ENCODE data around the gene TNS1.

Gene TNS1

DNA sequence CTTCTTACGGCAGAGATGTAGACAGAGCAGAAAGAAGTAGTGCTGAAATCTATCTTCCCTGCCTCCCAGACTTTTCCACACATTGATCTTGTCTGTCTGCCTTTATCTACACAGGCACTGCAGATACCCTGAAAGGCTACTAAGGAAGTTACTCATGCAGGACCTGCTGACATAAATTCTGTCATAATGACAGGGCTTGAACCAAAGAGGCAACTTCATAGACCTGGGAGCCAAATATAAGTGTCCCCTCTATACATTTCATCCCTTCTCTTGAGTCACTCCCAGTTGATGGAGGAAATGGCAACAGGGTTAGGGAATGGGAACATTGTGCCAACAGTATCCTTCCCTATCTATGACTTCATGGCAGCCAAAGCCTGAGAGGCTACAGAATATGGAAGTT, 157.5 kb downstream of the TNS1 start:
- no peaks in the 10 kb centered on the region for H3K27me3 ChIP-seq (ENCODE audit: control insufficient read depth in 5 of 5, insufficient read depth in 4 of 5, low read length in 5 of 5)
- H3K9me3 ChIP-seq (ENCODE audit: control insufficient read depth in 5 of 5, low read length in 5 of 5), result peaks cover 0 to 4% (median 3%) of the 10 kb centered on the region in 5 donors
- peak overlapping the region; percentile 92 for H3K27ac ChIP-seq (ENCODE audit: low read depth, low read length)
- peaks cover 17 to 100% (median 93%) of the 10 kb centered on the region in 5 donors for H3K36me3 ChIP-seq (ENCODE audit: control insufficient read depth in 5 of 5, insufficient read depth in 5 of 5, low read length in 5 of 5)
- no peak overlapping the region for H3K9ac ChIP-seq (ENCODE audit: low read length in 5 of 5)
- no peak overlapping the region for H3K4me3 ChIP-seq (ENCODE audit: low read depth in 1 of 5, low read length in 5 of 5)
- peaks cover 19 to 98% (median 94%) of the 10 kb centered on the region in 5 donors for H3K4me1 ChIP-seq (ENCODE audit: control insufficient read depth in 5 of 5, insufficient read depth in 5 of 5, low read length in 5 of 5)

DNA sequence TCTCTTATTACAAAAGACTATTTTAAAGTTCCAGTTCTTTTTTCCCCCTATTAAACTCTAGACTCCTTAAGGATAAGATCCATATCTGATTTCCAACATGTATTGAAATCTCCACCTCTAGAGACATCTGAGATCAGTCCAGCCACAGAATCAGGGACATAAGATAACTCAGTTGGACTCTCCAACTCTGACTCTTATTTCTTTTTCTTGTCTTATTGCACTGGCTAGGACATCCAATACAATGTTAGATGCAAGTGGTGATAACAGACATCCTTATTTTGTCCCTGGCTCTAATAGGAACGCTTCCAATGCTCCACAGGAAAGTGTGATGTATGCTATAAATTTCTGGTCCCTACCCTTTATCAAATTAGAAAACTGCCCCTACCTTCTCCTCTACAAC, 158.1 kb downstream of the TNS1 start:
- Histone ChIP-seq H3K27me3 (ENCODE audit: control insufficient read depth in 5 of 5, insufficient read depth in 4 of 5, low read length in 5 of 5) (no peaks in the 10 kb centered on the region), H3K4me1 (ENCODE audit: control insufficient read depth in 5 of 5, insufficient read depth in 5 of 5, low read length in 5 of 5) (peaks cover 14 to 98% (median 95%) of the 10 kb centered on the region in 5 donors), H3K27ac (ENCODE audit: low read depth, low read length) (peak overlapping the region; percentile 92), H3K4me3 (ENCODE audit: low read depth in 1 of 5, low read length in 5 of 5) (no peak overlapping the region), H3K9ac (ENCODE audit: low read length in 5 of 5) (no peak overlapping the region), H3K36me3 (ENCODE audit: control insufficient read depth in 5 of 5, insufficient read depth in 5 of 5, low read length in 5 of 5) (peaks cover 17 to 100% (median 93%) of the 10 kb centered on the region in 5 donors), H3K9me3 (ENCODE audit: control insufficient read depth in 5 of 5, low read length in 5 of 5) (peaks cover 0 to 4% (median 3%) of the 10 kb centered on the region in 5 donors)

DNA sequence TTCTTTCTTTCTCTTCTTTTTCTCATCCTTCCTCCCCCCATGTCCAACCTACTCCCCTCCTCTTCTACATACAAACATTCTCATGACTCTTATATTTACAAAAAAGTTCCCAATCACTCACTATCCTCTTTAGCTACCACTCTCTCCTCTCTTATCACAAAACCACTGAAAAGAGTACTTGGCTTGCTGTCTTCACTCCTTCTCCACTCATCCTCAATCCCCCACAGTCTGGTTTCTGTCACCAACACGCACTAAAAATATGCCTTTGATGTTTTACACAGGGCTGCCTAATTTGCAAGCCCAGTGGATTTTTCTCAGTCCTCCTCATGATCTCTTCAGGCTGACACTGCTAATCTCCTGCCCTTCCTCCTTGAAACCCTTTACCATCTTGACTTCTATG, 159.5 kb downstream of the TNS1 start:
- Histone ChIP-seq H3K27ac (ENCODE audit: low read depth, low read length) (peak overlapping the region; percentile 92), H3K4me3 (ENCODE audit: low read depth in 1 of 5, low read length in 5 of 5) (no peak overlapping the region), H3K4me1 (ENCODE audit: control insufficient read depth in 5 of 5, insufficient read depth in 5 of 5, low read length in 5 of 5) (peaks cover 9 to 98% (median 93%) of the 10 kb centered on the region in 5 donors), H3K9ac (ENCODE audit: low read length in 5 of 5) (no peak overlapping the region), H3K27me3 (ENCODE audit: control insufficient read depth in 5 of 5, insufficient read depth in 4 of 5, low read length in 5 of 5) (no peaks in the 10 kb centered on the region), H3K36me3 (ENCODE audit: control insufficient read depth in 5 of 5, insufficient read depth in 5 of 5, low read length in 5 of 5) (peaks cover 17 to 99% (median 92%) of the 10 kb centered on the region in 5 donors), H3K9me3 (ENCODE audit: control insufficient read depth in 5 of 5, low read length in 5 of 5) (peaks cover 0 to 4% (median 3%) of the 10 kb centered on the region in 5 donors)

DNA sequence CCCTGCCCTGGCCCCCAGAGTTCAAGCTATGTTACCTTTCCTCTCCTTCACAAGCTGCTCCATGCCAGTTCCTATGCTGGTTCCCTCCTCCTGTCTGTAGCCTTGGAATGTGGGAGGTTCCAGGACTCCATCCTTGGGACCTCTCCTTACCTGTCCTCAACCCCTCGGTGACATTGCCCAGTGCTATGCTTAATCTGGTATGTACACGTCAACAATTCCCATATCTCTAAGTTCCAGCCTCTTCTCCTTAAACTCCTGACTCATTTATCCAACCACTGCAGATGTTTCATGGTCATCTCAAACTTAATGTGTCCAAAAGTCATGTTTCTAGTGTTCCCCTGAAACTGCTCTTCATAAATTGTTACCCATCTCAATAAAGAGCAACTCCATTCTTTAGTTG, 160.8 kb downstream of the TNS1 start:
- Histone ChIP-seq H3K27me3 (ENCODE audit: control insufficient read depth in 5 of 5, insufficient read depth in 4 of 5, low read length in 5 of 5) (no peaks in the 10 kb centered on the region), H3K9ac (ENCODE audit: low read length in 5 of 5) (no peak overlapping the region), H3K4me3 (ENCODE audit: low read depth in 1 of 5, low read length in 5 of 5) (no peak overlapping the region), H3K36me3 (ENCODE audit: control insufficient read depth in 5 of 5, insufficient read depth in 5 of 5, low read length in 5 of 5) (peaks cover 17 to 90% (median 80%) of the 10 kb centered on the region in 5 donors), H3K9me3 (ENCODE audit: control insufficient read depth in 5 of 5, low read length in 5 of 5) (peaks cover 0 to 4% (median 3%) of the 10 kb centered on the region in 5 donors), H3K27ac (ENCODE audit: low read depth, low read length) (peak overlapping the region; percentile 92), H3K4me1 (ENCODE audit: control insufficient read depth in 5 of 5, insufficient read depth in 5 of 5, low read length in 5 of 5) (peaks cover 12 to 98% (median 93%) of the 10 kb centered on the region in 5 donors)

DNA sequence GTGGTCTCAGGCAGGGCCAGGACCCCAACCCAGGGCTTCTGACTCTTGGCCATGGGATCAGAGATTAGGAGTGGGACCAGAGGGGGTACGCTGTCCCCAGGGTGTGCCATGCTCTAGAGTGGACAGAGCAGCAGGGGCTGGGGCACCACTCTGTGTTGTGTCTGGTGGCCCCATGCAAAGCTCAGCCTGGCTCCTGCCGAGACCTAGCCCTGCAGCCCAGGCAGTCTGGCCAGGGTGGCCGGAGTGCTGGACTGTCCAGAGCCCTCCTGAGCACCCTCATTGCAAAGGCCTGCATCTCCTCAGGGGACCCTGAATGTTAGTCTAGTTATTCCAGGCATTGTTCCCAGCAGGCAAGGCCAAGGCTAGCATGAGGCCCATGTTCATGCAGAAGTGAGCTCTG, 162.3 kb downstream of the TNS1 start:
- no peak overlapping the region for H3K4me3 ChIP-seq (ENCODE audit: low read depth in 1 of 5, low read length in 5 of 5)
- H3K27me3 ChIP-seq (ENCODE audit: control insufficient read depth in 5 of 5, insufficient read depth in 4 of 5, low read length in 5 of 5), result peaks cover 0 to 4% (median 0%) of the 10 kb centered on the region in 5 donors
- H3K9me3 ChIP-seq (ENCODE audit: control insufficient read depth in 5 of 5, low read length in 5 of 5), result peaks cover 0 to 4% (median 3%) of the 10 kb centered on the region in 5 donors
- no peak overlapping the region for H3K9ac ChIP-seq (ENCODE audit: low read length in 5 of 5)
- H3K4me1 ChIP-seq (ENCODE audit: control insufficient read depth in 5 of 5, insufficient read depth in 5 of 5, low read length in 5 of 5), result peaks cover 23 to 94% (median 93%) of the 10 kb centered on the region in 5 donors
- peak overlapping the region; percentile 92 for H3K27ac ChIP-seq (ENCODE audit: low read depth, low read length)
- H3K36me3 ChIP-seq (ENCODE audit: control insufficient read depth in 5 of 5, insufficient read depth in 5 of 5, low read length in 5 of 5), result peaks cover 17 to 89% (median 75%) of the 10 kb centered on the region in 5 donors

DNA sequence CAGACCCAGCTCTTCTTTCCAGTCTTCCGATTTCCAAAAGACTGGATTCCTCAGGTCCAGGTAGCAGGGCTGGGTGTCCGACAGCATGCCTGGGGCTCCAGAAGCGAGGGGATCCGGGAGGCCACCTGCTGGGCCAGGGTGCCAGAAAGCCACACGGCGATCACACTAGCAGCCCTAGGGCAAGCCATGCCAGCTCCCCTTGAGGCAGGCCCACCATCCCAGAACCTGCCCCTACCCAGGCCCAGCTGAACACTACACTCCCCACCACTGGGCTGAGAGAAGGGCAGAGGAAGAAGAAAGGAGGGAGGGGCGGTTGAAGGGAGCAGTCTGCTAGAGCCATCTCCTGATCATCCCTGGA, 163.1 kb downstream of the TNS1 start:
- Histone ChIP-seq H3K27me3 (ENCODE audit: control insufficient read depth in 5 of 5, insufficient read depth in 4 of 5, low read length in 5 of 5) (peaks cover 0 to 4% (median 0%) of the 10 kb centered on the region in 5 donors), H3K9ac (ENCODE audit: low read length in 5 of 5) (peak overlapping the region in 1 of 5 donors; percentile 28), H3K27ac (ENCODE audit: low read depth, low read length) (peak overlapping the region; percentile 92), H3K9me3 (ENCODE audit: control insufficient read depth in 5 of 5, low read length in 5 of 5) (peaks cover 0 to 2% (median 0%) of the 10 kb centered on the region in 5 donors), H3K4me3 (ENCODE audit: low read depth in 1 of 5, low read length in 5 of 5) (no peak overlapping the region), H3K4me1 (ENCODE audit: control insufficient read depth in 5 of 5, insufficient read depth in 5 of 5, low read length in 5 of 5) (peaks cover 26 to 96% (median 94%) of the 10 kb centered on the region in 5 donors), H3K36me3 (ENCODE audit: control insufficient read depth in 5 of 5, insufficient read depth in 5 of 5, low read length in 5 of 5) (peaks cover 13 to 89% (median 74%) of the 10 kb centered on the region in 5 donors)

DNA sequence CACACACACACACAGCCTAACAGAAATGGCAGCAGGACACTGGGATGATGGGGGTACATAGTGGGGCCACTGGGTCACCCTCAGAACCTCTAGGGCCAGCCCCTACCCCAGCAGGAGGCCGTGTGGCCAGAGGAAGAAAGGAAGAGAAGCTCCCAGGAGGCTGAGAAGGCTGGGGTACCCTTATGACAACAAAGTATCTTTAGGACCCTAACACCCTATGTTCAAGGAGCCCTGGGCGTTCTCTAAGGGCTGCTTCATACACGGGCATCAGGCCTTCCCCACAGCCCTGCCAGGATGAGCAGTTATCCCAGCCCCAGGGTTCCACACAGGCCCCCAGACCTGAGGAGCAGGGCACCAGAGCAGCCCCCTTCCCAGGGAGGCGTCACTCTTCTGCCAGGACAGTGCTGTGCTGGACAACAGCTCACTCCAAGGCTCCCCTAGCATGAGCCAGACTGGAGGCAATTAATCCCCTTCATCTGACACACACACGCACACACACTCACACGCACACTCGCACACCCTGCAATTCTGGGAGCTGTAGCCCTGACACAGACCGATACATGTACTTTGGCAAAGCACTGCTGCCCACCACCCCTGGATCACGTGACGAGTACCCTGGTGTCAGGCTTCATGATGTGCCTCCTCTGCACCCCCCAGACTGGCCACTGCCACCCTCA, 163.6 kb downstream of the TNS1 start:
- H3K27ac ChIP-seq (ENCODE audit: low read depth, low read length), result peak overlapping the region; percentile 92
- no peak overlapping the region for H3K4me3 ChIP-seq (ENCODE audit: low read depth in 1 of 5, low read length in 5 of 5)
- peaks cover 0 to 2% (median 0%) of the 10 kb centered on the region in 5 donors for H3K9me3 ChIP-seq (ENCODE audit: control insufficient read depth in 5 of 5, low read length in 5 of 5)
- H3K27me3 ChIP-seq (ENCODE audit: control insufficient read depth in 5 of 5, insufficient read depth in 4 of 5, low read length in 5 of 5), result peaks cover 0 to 4% (median 0%) of the 10 kb centered on the region in 5 donors
- peaks cover 9 to 89% (median 74%) of the 10 kb centered on the region in 5 donors for H3K36me3 ChIP-seq (ENCODE audit: control insufficient read depth in 5 of 5, insufficient read depth in 5 of 5, low read length in 5 of 5)
- H3K4me1 ChIP-seq (ENCODE audit: control insufficient read depth in 5 of 5, insufficient read depth in 5 of 5, low read length in 5 of 5), result peaks cover 26 to 97% (median 96%) of the 10 kb centered on the region in 5 donors
- peak overlapping the region in 1 of 5 donors; percentile 28 for H3K9ac ChIP-seq (ENCODE audit: low read length in 5 of 5)

DNA sequence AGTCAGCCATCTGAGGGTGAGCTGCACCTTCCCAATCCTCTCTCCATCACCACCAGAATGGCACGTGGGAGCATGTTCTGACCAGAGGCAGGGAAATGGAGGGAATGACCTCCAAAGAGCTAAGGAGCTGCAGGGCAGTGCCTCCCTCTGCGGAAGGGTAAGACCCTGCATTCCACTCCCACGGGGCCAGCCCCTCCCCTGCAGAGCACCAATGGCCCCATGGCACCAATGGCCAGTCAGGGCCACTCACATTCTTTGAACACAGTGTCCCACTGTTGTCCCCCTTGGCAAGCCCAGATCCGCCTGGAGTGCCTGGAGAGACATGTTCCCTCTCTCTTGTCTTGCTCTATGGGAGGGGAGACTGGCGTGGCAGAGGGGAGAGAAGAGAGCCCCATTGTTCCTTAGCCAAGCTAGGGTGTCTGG, 164.4 kb downstream of the TNS1 start:
- Histone ChIP-seq H3K9me3 (ENCODE audit: control insufficient read depth in 5 of 5, low read length in 5 of 5) (peaks cover 0 to 2% (median 0%) of the 10 kb centered on the region in 5 donors), H3K4me1 (ENCODE audit: control insufficient read depth in 5 of 5, insufficient read depth in 5 of 5, low read length in 5 of 5) (peaks cover 26 to 95% (median 91%) of the 10 kb centered on the region in 5 donors), H3K9ac (ENCODE audit: low read length in 5 of 5) (no peak overlapping the region), H3K27me3 (ENCODE audit: control insufficient read depth in 5 of 5, insufficient read depth in 4 of 5, low read length in 5 of 5) (peaks cover 0 to 4% (median 0%) of the 10 kb centered on the region in 5 donors), H3K27ac (ENCODE audit: low read depth, low read length) (peak overlapping the region; percentile 92), H3K4me3 (ENCODE audit: low read depth in 1 of 5, low read length in 5 of 5) (no peak overlapping the region), H3K36me3 (ENCODE audit: control insufficient read depth in 5 of 5, insufficient read depth in 5 of 5, low read length in 5 of 5) (peaks cover 4 to 89% (median 73%) of the 10 kb centered on the region in 5 donors)

DNA sequence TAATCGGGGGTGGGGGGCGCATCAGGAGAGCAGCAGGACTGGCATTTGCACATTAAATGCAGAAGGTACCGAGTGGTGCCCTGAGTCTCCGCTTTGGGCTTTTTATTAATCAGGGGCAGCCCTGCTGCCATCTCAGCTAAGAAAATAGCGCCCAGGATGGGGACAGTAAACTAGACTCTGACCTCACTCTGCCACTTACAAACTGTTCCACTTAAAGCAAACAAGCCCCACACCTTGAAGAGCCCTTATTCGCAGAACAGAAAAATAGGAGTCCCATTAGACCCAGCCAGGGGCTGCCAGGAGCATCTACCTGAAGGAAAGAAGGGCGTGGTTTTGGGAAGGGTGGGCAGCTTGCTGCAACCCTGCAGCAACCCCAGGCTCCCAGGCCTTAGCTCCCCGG, 165.3 kb downstream of the TNS1 start:
- Histone ChIP-seq H3K27me3 (ENCODE audit: control insufficient read depth in 5 of 5, insufficient read depth in 4 of 5, low read length in 5 of 5) (peaks cover 0 to 4% (median 0%) of the 10 kb centered on the region in 5 donors), H3K4me1 (ENCODE audit: control insufficient read depth in 5 of 5, insufficient read depth in 5 of 5, low read length in 5 of 5) (peaks cover 24 to 96% (median 91%) of the 10 kb centered on the region in 5 donors), H3K27ac (ENCODE audit: low read depth, low read length) (peak overlapping the region; percentile 92), H3K4me3 (ENCODE audit: low read depth in 1 of 5, low read length in 5 of 5) (no peak overlapping the region), H3K9ac (ENCODE audit: low read length in 5 of 5) (no peak overlapping the region), H3K36me3 (ENCODE audit: control insufficient read depth in 5 of 5, insufficient read depth in 5 of 5, low read length in 5 of 5) (peaks cover 4 to 89% (median 77%) of the 10 kb centered on the region in 5 donors), H3K9me3 (ENCODE audit: control insufficient read depth in 5 of 5, low read length in 5 of 5) (peaks cover 0 to 2% (median 0%) of the 10 kb centered on the region in 5 donors)

DNA sequence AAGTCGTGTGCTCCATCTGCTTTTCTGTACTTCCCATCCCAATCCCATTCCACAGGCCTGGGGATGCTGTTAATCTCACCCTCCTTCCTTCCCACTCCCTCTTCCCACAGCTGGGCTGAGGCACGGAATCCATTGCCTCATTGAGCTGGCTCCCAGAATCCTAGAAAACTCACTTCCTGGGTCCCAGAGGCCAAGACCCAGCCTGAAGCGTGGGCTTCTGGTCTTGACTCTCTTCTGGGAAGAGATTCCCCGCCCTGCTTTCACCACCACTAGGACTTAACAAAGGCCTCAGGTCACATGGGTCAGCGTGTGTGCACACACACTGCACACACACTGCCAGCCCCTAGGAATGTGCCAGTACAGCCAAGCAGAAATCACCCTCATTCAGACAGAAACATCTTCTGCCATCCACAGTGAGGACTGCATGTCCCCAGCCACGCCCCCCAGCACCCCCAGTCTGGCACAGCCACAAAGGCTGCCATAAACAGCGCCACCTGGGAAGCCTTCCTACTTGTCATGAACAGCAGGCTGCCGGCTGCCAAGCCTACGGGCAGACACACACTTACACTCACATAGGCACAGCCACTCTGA, 165.8 kb downstream of the TNS1 start:
- H3K9ac ChIP-seq (ENCODE audit: low read length in 5 of 5), result peak overlapping the region in 3 of 5 donors; percentile 55 to 97 (median 60)
- H3K4me3 ChIP-seq (ENCODE audit: low read depth in 1 of 5, low read length in 5 of 5), result peak overlapping the region in 2 of 5 donors; percentile 15 to 25
- H3K36me3 ChIP-seq (ENCODE audit: control insufficient read depth in 5 of 5, insufficient read depth in 5 of 5, low read length in 5 of 5), result peaks cover 4 to 89% (median 78%) of the 10 kb centered on the region in 5 donors
- peaks cover 21 to 96% (median 90%) of the 10 kb centered on the region in 5 donors for H3K4me1 ChIP-seq (ENCODE audit: control insufficient read depth in 5 of 5, insufficient read depth in 5 of 5, low read length in 5 of 5)
- H3K27ac ChIP-seq (ENCODE audit: low read depth, low read length), result peak overlapping the region; percentile 92
- H3K9me3 ChIP-seq (ENCODE audit: control insufficient read depth in 5 of 5, low read length in 5 of 5), result peaks cover 0 to 2% (median 0%) of the 10 kb centered on the region in 5 donors
- H3K27me3 ChIP-seq (ENCODE audit: control insufficient read depth in 5 of 5, insufficient read depth in 4 of 5, low read length in 5 of 5), result peaks cover 0 to 4% (median 0%) of the 10 kb centered on the region in 5 donors

All from subcutaneous abdominal adipose tissue (tissue), 5 donors.